CD8-positive, alpha-beta memory T cell (primary cell): ENCODE results near the gene RAD21L1. TPM values are rescaled to one million over a fixed set of nuclear protein-coding genes. Genes with fewer than 3 reads are reported as not detected.
A peak's percentile ranks its signal among the peaks of the same experiment; 100 is the strongest.

Experiments
- CTCF ChIA-PET: fragments of 350-600 bp; sonication (Branson Sonifier 250); formaldehyde crosslinking; loops from one replicate; lab custom pipeline; 2021; ENCODE audit warnings: antibody characterized with exemption; lab: Charles Lee
- POLR2A ChIA-PET: fragments of 350-600 bp; sonication (Branson Sonifier 250); formaldehyde crosslinking; loops from one replicate; lab custom pipeline; 2021; ENCODE audit warnings: antibody characterized with exemption; lab: Charles Lee
- DNase-seq, 5 donors: peaks; one replicate each; pipeline versions ENCODE4 v3.0.0 to v3.0.0-alpha.2; 2020 to 2022; ENCODE audit warnings: mixed read lengths in 1 of 5
- H3K27ac ChIP-seq: one replicate; pipeline ENCODE4 v1.7.0; 2013; ENCODE audit warnings: low read depth, mild to moderate bottlenecking, low read length, moderate library complexity
- H3K27me3 ChIP-seq: 2 replicates; pipeline ENCODE4 v1.7.0; 2013; ENCODE audit warnings: low read length, mild to moderate bottlenecking; ENCODE audit not compliant: insufficient read depth, poor library complexity, severe bottlenecking
- H3K36me3 ChIP-seq: 2 replicates; pipeline ENCODE4 v1.7.0; 2013; ENCODE audit warnings: mild to moderate bottlenecking, low read length, moderate library complexity; ENCODE audit not compliant: insufficient read depth
- H3K4me1 ChIP-seq: 2 replicates; pipeline ENCODE4 v1.7.0; 2013; ENCODE audit warnings: mild to moderate bottlenecking, low read length, moderate library complexity; ENCODE audit not compliant: insufficient read depth
- H3K4me3 ChIP-seq: 2 replicates; pipeline ENCODE4 v1.7.0; 2013; ENCODE audit warnings: mild to moderate bottlenecking, low read length
- H3K9me3 ChIP-seq: 2 replicates; pipeline ENCODE4 v1.7.0; 2013; ENCODE audit warnings: mild to moderate bottlenecking, low read length
- H3K27ac Mint-ChIP-seq, 8 donors: one replicate each; pipeline ENCODE4 v1.8.0; 2020 to 2021; ENCODE audit warnings: mixed read lengths in 8 of 8, mild to moderate bottlenecking in 6 of 8, inconsistent platforms in 3 of 8, moderate library complexity in 3 of 8
- H3K27me3 Mint-ChIP-seq, 2 donors: one replicate each; pipeline ENCODE4 v1.8.0; 2020 to 2021; ENCODE audit warnings: mixed read lengths in 2 of 2, mild to moderate bottlenecking in 1 of 2, moderate library complexity in 1 of 2
- H3K36me3 Mint-ChIP-seq, 3 donors: one replicate each; pipeline ENCODE4 v1.8.0; 2020 to 2021; ENCODE audit warnings: mixed read lengths in 3 of 3, inconsistent platforms in 1 of 3, mild to moderate bottlenecking in 1 of 3
- H3K4me1 Mint-ChIP-seq, 3 donors: one replicate each; pipeline ENCODE4 v1.8.0; 2020 to 2021; ENCODE audit warnings: mixed read lengths in 3 of 3, inconsistent platforms in 1 of 3, mild to moderate bottlenecking in 1 of 3
- H3K4me3 Mint-ChIP-seq, 7 donors: one replicate each; pipeline ENCODE4 v1.8.0; 2020 to 2021; ENCODE audit warnings: mixed read lengths in 7 of 7, mild to moderate bottlenecking in 6 of 7, moderate library complexity in 4 of 7, inconsistent platforms in 2 of 7
- H3K9me3 Mint-ChIP-seq, 5 donors: one replicate each; pipeline ENCODE4 v1.8.0; 2020 to 2022; ENCODE audit warnings: mixed read lengths in 5 of 5, mild to moderate bottlenecking in 3 of 5, moderate library complexity in 2 of 5, inconsistent platforms in 1 of 5
- polyA plus RNA-seq: library from polyadenylated mRNA; unstranded; fragments of 300-500 nt; fragmentation: Illumina TruSeq; gene quantifications from one replicate; pipeline ENCODE4 v1.2.3, GENCODE V29; 2021
- total RNA-seq, 2 experiments: library from RNA; stranded (reverse); gene quantifications; one replicate each; pipeline ENCODE4 v1.2.3, GENCODE V29; 2021

RAD21L1 gene
- total and polyA plus RNA-seq, 3 experiments from 2014 or later: not detected

DNA sequence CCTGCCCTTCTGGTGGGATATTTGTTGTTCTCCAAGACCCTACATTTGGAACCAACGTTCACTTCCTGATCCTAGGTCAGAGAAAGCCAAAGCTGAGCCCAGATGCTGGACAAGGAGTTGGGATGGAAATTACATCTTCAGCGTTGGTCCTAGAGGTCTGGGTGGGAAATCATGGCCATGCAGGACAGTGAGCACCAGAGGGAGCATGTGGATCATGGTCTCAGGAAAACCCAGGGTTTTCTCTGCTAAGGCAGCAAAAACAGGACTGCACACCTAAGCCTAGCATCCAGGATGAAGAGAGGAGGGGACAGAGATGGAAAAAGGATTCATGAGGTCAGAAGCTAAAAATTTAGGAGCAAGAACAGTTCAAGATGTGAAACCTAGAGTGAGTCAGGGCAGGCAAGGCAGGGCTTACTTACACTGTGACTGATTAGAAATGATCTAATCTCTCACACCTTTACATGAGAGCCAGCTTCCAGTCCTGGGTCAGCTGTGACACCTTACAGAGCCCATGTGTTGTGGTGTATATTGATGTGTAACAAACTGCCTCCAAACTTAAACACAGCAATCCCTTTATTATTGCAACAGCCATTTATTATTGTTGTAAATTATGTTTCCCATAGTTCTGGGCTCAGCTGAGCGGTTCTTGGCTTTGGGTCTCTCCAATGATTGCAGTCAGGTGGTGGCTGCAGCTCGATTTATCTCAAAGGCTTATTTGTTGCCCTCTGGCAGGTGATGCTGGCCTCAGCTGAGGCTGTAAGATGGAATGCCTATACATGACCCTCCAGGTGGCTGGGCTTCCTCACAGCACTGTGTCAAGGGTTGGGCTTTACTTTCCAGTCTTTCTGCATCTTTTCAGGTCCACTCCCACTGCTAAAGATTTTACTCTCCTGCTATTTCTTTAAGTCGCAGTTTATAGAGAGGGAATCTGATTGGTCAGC, 16.1 kb upstream of the RAD21L1 start:
- H3K4me3 Mint-ChIP-seq: no peak overlapping the region
- H3K27me3 ChIP-seq: no peaks in the 10 kb centered on the region
- H3K27ac Mint-ChIP-seq: no peak overlapping the region
- peaks cover 7% of the 10 kb centered on the region for H3K4me1 ChIP-seq
- H3K27me3 Mint-ChIP-seq: peaks cover 5 to 15% of the 10 kb centered on the region in 2 donors
- CTCF ChIA-PET: interaction anchor here (1.4 kb wide), 1 partner anchor 18 kb away, joined by 3 read pairs; no protein-coding TSS in a partner anchor
- no peaks in the 10 kb centered on the region for H3K36me3 Mint-ChIP-seq
- H3K9me3 ChIP-seq: no peaks in the 10 kb centered on the region
- DNase-seq: no peak
- H3K4me1 Mint-ChIP-seq: peaks cover 5 to 10% (median 6%) of the 10 kb centered on the region in 3 donors
- H3K27ac ChIP-seq: no peak overlapping the region
- H3K36me3 ChIP-seq: no peaks in the 10 kb centered on the region
- POLR2A ChIA-PET: no interaction called here
- H3K4me3 ChIP-seq: no peak overlapping the region
- H3K9me3 Mint-ChIP-seq: no peaks in the 10 kb centered on the region

DNA sequence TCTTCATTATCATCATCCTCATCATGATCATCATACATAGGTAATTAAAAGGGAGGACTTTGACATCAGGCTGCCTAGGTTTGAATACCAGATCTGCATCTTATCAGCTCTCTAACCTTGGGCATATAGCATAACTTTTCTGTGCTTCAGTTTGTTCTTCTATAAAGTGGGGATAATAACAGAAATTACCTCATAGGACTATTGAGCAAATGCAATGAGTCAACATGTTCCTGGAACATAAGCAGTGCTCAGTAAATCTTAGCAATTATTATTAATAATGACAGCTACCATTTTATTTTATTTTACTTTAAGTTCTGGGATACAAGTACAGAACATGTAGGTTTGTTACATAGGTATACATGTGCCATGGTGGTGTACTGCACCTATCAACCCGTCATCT, 15.3 kb upstream of the RAD21L1 start:
- Mint-ChIP-seq H3K27me3 (peaks cover 8 to 17% of the 10 kb centered on the region in 2 donors), H3K36me3 (no peaks in the 10 kb centered on the region), H3K9me3 (no peaks in the 10 kb centered on the region), H3K4me1 (peaks cover 8 to 15% (median 10%) of the 10 kb centered on the region in 3 donors), H3K4me3 (no peak overlapping the region), H3K27ac (peak overlapping the region in 1 of 8 donors; percentile 4)
- DNase-seq: no peak
- H3K36me3 ChIP-seq: no peaks in the 10 kb centered on the region
- peaks cover 15% of the 10 kb centered on the region for H3K4me1 ChIP-seq
- H3K9me3 ChIP-seq: no peaks in the 10 kb centered on the region
- ChIA-PET CTCF (interaction anchor here (1.4 kb wide), 1 partner anchor 17 kb away, joined by 3 read pairs; no protein-coding TSS in a partner anchor), POLR2A (no interaction called here)
- H3K27me3 ChIP-seq: no peaks in the 10 kb centered on the region
- H3K4me3 ChIP-seq: no peak overlapping the region
- H3K27ac ChIP-seq: no peak overlapping the region

DNA sequence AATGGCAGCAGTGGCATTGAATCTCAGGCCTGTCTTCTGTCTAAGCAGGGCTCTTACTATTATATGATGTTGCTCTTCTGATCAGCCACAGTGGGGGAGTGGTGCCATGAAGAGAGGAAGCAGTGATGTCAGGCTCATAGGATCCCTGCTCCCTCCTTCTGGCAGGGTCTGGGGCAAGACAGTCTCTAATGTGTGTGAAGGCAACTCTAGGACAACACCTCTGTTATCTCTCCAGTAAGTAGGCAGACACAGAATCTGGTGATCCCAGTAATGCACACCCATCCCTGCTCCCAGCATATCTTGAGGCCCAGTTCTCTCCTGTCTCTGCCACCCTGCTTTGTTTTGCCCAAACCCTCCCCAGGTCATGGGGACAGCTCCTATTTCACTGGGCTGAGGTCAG, 13.8 kb upstream of the RAD21L1 start:
- H3K4me1 ChIP-seq: peaks cover 27% of the 10 kb centered on the region
- no peak overlapping the region for H3K4me3 ChIP-seq
- H3K27me3 ChIP-seq: no peaks in the 10 kb centered on the region
- Mint-ChIP-seq H3K4me3 (no peak overlapping the region), H3K27me3 (peaks cover 9 to 20% of the 10 kb centered on the region in 2 donors), H3K27ac (no peak overlapping the region), H3K4me1 (peaks cover 14 to 21% (median 17%) of the 10 kb centered on the region in 3 donors), H3K36me3 (no peaks in the 10 kb centered on the region), H3K9me3 (no peaks in the 10 kb centered on the region)
- ChIA-PET POLR2A (no interaction called here), CTCF (interaction anchor here (1.1 to 2.0 kb wide), 4 partner anchors 12 to 256 kb away, joined by 3 to 6 read pairs (median 5); partner anchors contain the start of gene RAD21L1)
- no peak for DNase-seq
- H3K9me3 ChIP-seq: no peaks in the 10 kb centered on the region
- no peaks in the 10 kb centered on the region for H3K36me3 ChIP-seq
- H3K27ac ChIP-seq: no peak overlapping the region

DNA sequence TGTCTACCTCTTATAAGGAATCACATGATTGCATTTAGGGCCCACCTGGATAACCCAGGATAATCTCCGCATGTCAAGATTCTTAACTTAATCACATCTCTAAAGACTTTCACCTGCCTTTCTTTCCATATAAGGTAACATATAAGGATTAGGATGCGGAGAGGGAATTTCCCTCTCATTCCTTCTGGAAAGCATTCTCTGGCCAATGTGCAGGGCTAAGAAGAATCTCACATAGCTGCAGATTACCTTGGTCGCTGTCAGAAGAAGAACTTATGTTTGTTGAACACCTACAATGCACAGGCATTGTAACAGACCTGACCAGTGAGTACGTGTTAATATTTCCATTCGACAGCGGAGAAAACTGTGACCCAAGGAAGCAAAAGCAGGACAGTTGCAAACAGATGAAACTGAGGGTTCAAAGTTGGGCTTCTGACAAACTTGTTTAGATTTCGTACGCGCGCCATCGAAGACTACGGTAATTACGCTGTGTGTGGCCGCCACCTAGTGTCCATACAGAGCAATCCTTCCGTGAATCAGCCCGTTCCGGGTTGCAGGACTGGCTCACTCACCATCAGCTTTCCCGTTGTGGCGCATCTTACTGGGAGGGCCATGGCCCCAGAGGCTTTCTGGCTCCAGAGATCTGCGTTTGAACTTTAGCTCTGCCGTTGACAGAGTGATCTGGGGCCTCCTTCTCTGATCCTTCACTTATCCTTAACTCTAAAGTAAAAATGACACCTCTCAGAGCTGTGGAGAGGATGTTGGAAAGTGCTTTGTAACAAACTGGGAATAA, 13.0 kb upstream of the RAD21L1 start:
- H3K4me1 ChIP-seq: peaks cover 33% of the 10 kb centered on the region

DNA sequence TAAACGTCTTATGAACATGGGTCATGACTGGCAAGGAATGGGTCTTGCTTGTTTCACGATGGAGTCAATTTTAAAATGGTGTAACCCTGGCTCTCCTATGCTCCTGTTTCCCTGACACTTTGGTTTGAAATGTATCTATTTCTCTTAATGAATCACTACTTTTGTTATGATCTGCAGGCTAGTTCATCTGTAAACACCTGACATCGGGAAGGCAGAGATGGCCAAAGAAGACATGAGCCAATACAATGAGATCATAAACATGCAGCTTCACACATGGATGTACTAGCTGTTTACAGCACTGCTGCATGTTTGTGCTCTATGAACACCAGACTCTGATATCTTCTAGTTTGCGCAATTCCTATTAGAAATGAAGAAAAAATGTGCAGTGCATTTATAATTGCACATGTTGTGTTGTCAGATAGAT, 11.0 kb upstream of the RAD21L1 start:
- no peak overlapping the region for H3K4me3 Mint-ChIP-seq
- H3K9me3 ChIP-seq: no peaks in the 10 kb centered on the region
- H3K27ac ChIP-seq: no peak overlapping the region
- no peak overlapping the region for H3K4me3 ChIP-seq
- no peaks in the 10 kb centered on the region for H3K9me3 Mint-ChIP-seq
- H3K4me1 Mint-ChIP-seq: peaks cover 14 to 21% (median 17%) of the 10 kb centered on the region in 3 donors
- DNase-seq: no peak
- H3K27me3 ChIP-seq: no peaks in the 10 kb centered on the region
- ChIA-PET CTCF (no interaction called here), POLR2A (no interaction called here)
- H3K27ac Mint-ChIP-seq: no peak overlapping the region
- H3K27me3 Mint-ChIP-seq: peaks cover 16 to 31% of the 10 kb centered on the region in 2 donors
- no peaks in the 10 kb centered on the region for H3K36me3 Mint-ChIP-seq
- no peaks in the 10 kb centered on the region for H3K36me3 ChIP-seq
- peaks cover 34% of the 10 kb centered on the region for H3K4me1 ChIP-seq

More for the DNA sequence above, 13.0 kb upstream of the RAD21L1 start:
- peaks cover 14 to 21% (median 17%) of the 10 kb centered on the region in 3 donors for H3K4me1 Mint-ChIP-seq
- H3K27ac ChIP-seq: no peak overlapping the region
- DNase-seq: peak; percentile 33 to 73 (median 49)
- H3K27me3 ChIP-seq: no peaks in the 10 kb centered on the region
- ChIA-PET POLR2A (no interaction called here), CTCF (interaction anchor here (0.9 to 2.0 kb wide), 12 partner anchors 11 to 564 kb away, joined by 3 to 6 read pairs (median 3); partner anchors contain the start of genes RAD21L1 and TMEM74B)
- no peaks in the 10 kb centered on the region for H3K9me3 Mint-ChIP-seq
- no peak overlapping the region for H3K27ac Mint-ChIP-seq
- no peak overlapping the region for H3K4me3 ChIP-seq
- peak overlapping the region in 3 of 7 donors; percentile 1 to 27 (median 5) for H3K4me3 Mint-ChIP-seq
- no peaks in the 10 kb centered on the region for H3K36me3 Mint-ChIP-seq
- H3K9me3 ChIP-seq: no peaks in the 10 kb centered on the region
- no peaks in the 10 kb centered on the region for H3K36me3 ChIP-seq
- peaks cover 9 to 21% of the 10 kb centered on the region in 2 donors for H3K27me3 Mint-ChIP-seq

DNA sequence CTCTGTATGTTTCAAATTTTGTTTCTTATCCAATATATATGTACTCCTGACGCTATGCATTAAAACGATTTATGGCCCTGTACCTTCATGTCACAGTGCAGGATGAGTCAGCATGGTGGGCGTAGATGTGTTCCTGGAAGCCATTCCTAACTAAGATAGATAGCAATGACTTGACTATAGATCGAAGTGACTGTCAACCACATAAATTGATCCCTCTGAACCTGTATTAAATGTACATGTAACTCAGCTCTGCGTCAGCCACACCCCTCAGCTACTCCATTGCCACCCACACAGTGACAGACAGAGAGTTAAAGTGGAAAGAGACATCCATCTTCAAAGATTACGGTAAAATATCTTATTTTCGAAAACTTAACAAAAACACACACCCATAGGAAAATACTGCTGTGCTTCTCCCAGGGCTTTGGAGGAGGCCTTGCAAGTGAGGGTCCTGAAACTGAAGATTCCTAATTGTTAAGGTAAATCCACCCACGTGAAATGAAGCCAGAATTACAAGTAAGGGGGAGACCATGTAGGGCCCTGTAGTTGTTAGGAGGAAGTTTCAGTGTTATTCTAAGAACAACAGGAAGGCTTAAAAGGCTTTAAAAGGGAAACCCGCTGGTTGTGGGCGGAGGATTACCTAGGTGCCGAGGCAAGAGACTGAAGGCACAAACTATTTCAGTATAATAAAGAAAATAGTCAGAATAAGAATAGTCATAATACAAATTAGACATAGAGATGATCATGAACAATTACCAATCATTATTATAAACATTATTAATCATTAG, 10.3 kb upstream of the RAD21L1 start:
- H3K9me3 Mint-ChIP-seq: no peaks in the 10 kb centered on the region

More for the DNA sequence above, 10.3 kb upstream of the RAD21L1 start:
- Histone ChIP-seq H3K27me3 (no peaks in the 10 kb centered on the region), H3K27ac (peak overlapping the region; percentile 4), H3K36me3 (no peaks in the 10 kb centered on the region), H3K4me3 (no peak overlapping the region), H3K4me1 (peaks cover 34% of the 10 kb centered on the region), H3K9me3 (no peaks in the 10 kb centered on the region)
- ChIA-PET CTCF (no interaction called here), POLR2A (no interaction called here)
- H3K27me3 Mint-ChIP-seq: peaks cover 16 to 31% of the 10 kb centered on the region in 2 donors
- H3K4me3 Mint-ChIP-seq: peak overlapping the region in 5 of 7 donors; percentile 2 to 59 (median 33)
- peaks cover 14 to 21% (median 17%) of the 10 kb centered on the region in 3 donors for H3K4me1 Mint-ChIP-seq
- DNase-seq: peak in 1 of 5 donors; percentile 43
- H3K36me3 Mint-ChIP-seq: no peaks in the 10 kb centered on the region
- H3K27ac Mint-ChIP-seq: peak overlapping the region in 6 of 8 donors; percentile 27 to 91 (median 63)
